Osteoblast (primary cell): ENCODE data around the gene SLC22A25. TPM values are rescaled to one million over a fixed set of nuclear protein-coding genes. Genes with fewer than 3 reads are reported as not detected.
"Not testable (repeated sequence)": the region's sequence is repeated elsewhere in the genome, so short reads cannot be mapped to it uniquely, and the experiment has no call there.

Experiments used
- DNase-seq: peaks from one replicate; pipeline ENCODE4 v3.0.0; 2011; ENCODE audit warnings: low spot score, mixed read lengths; ENCODE audit not compliant: insufficient read length; ENCODE audit errors: missing footprints
- H2AFZ ChIP-seq: 2 replicates; pipeline ENCODE4 v1.6.0; 2011; ENCODE audit warnings: mild to moderate bottlenecking, low read length
- H3K27ac ChIP-seq: 2 replicates; pipeline ENCODE4 v1.5.1; 2011; ENCODE audit warnings: mild to moderate bottlenecking, low read depth, low read length, moderate library complexity
- H3K27me3 ChIP-seq: 2 replicates; pipeline ENCODE4 v1.6.0; 2012; ENCODE audit warnings: mild to moderate bottlenecking, control low read depth, inconsistent platforms, low read length, moderate library complexity; ENCODE audit not compliant: insufficient read depth
- H3K36me3 ChIP-seq: 2 replicates; pipeline ENCODE4 v1.5.1; 2011; ENCODE audit warnings: mild to moderate bottlenecking, low read length, control low read depth, moderate library complexity; ENCODE audit not compliant: insufficient read depth
- H3K4me1 ChIP-seq: 2 replicates; pipeline ENCODE4 v1.5.1; 2011; ENCODE audit warnings: mild to moderate bottlenecking, low read length, control low read depth, moderate library complexity; ENCODE audit not compliant: insufficient read depth
- H3K4me2 ChIP-seq: 2 replicates; pipeline ENCODE4 v1.6.0; 2011; ENCODE audit warnings: mild to moderate bottlenecking, low read length; ENCODE audit not compliant: insufficient read depth
- H3K4me3 ChIP-seq: fragments of 200-600 bp; sonication (generic); 3 replicates; pipeline ENCODE4 v1.5.1; 2012; ENCODE audit warnings: mild to moderate bottlenecking, low read length, inconsistent platforms; ENCODE audit not compliant: insufficient read depth
- H3K79me2 ChIP-seq: 2 replicates; pipeline ENCODE4 v1.6.0; 2012; ENCODE audit warnings: mild to moderate bottlenecking, low read length, control low read depth, inconsistent platforms; ENCODE audit not compliant: insufficient read depth
- H3K9me3 ChIP-seq: 2 replicates; pipeline ENCODE4 v1.5.1; 2011; ENCODE audit warnings: low read depth, low read length, control low read depth
- H4K20me1 ChIP-seq: 2 replicates; pipeline ENCODE4 v1.6.0; 2012; ENCODE audit warnings: mild to moderate bottlenecking, low read length, control low read depth; ENCODE audit not compliant: insufficient read depth
- CTCF ChIP-seq: IDR thresholded peaks from 2 replicates; pipeline ENCODE4 v1.5.1; 2011; ENCODE audit warnings: mild to moderate bottlenecking, low read depth, low read length, moderate library complexity; ENCODE audit errors: extremely low read depth
- total RNA-seq: library from RNA; depleted of rRNA; stranded (reverse); fragments of >200 nt; gene quantifications from 2 replicates; pipeline ENCODE4 v1.2.3, GENCODE V29; 2012

SLC22A25 gene
- total RNA-seq, 1 donor = not detected

GRCh38 chr11:63240098-63240497, 3.3 kb downstream of the SLC22A25 start:
- H3K36me3 ChIP-seq = no peaks in the 10 kb centered on the region
- H3K4me1 ChIP-seq = no peaks in the 10 kb centered on the region
- no peak for DNase-seq
- H3K9me3 ChIP-seq = no peaks in the 10 kb centered on the region
- H4K20me1 ChIP-seq = no peaks in the 10 kb centered on the region
- no peak overlapping the region for H2AFZ ChIP-seq
- H3K79me2 ChIP-seq = no peaks in the 10 kb centered on the region
- H3K27ac ChIP-seq = no peak overlapping the region
- no peak for TF ChIP-seq CTCF
- no peak overlapping the region for H3K4me3 ChIP-seq
- H3K27me3 ChIP-seq = no peaks in the 10 kb centered on the region
- H3K4me2 ChIP-seq = no peak overlapping the region

GRCh38 chr11:63239254-63239653, 4.1 kb downstream of the SLC22A25 start:
- no peak overlapping the region for H2AFZ ChIP-seq
- no peak overlapping the region for H3K27ac ChIP-seq
- no peak for TF ChIP-seq CTCF
- H4K20me1 ChIP-seq = no peaks in the 10 kb centered on the region
- H3K4me1 ChIP-seq = no peaks in the 10 kb centered on the region
- no peak for DNase-seq
- H3K36me3 ChIP-seq = no peaks in the 10 kb centered on the region
- no peak overlapping the region for H3K4me2 ChIP-seq
- no peaks in the 10 kb centered on the region for H3K27me3 ChIP-seq
- no peak overlapping the region for H3K4me3 ChIP-seq
- no peaks in the 10 kb centered on the region for H3K79me2 ChIP-seq
- no peaks in the 10 kb centered on the region for H3K9me3 ChIP-seq

- Histone ChIP-seq H2AFZ (no peak overlapping the region), H4K20me1 (no peaks in the 10 kb centered on the region), H3K27ac (no peak overlapping the region), H3K27me3 (no peaks in the 10 kb centered on the region), H3K9me3 (no peaks in the 10 kb centered on the region), H3K36me3 (no peaks in the 10 kb centered on the region), H3K4me2 (no peak overlapping the region), H3K4me1 (no peaks in the 10 kb centered on the region), H3K79me2 (no peaks in the 10 kb centered on the region), H3K4me3 (no peak overlapping the region)
- no peak for TF ChIP-seq CTCF
- no peak for DNase-seq
Observed at GRCh38 chr11:63237413-63237812, 6.0 kb downstream of the SLC22A25 start.

GRCh38 chr11:63235471-63236461, 7.6 kb downstream of the SLC22A25 start:
- not testable (repeated sequence) for H3K4me3 ChIP-seq, DNase-seq, H3K4me1 ChIP-seq

More at GRCh38 chr11:63235471-63236461, 7.6 kb downstream of the SLC22A25 start:
- H3K36me3 ChIP-seq, H4K20me1 ChIP-seq, H3K79me2 ChIP-seq, H3K27ac ChIP-seq, H3K27me3 ChIP-seq, H3K9me3 ChIP-seq, H3K4me2 ChIP-seq, H2AFZ ChIP-seq: not testable (repeated sequence)
